Inflammatory macrophage (primary cell): ENCODE results near the gene SLCO2B1.
A peak's percentile ranks its signal among the peaks of the same experiment; 100 is the strongest.

Source experiments
- DNase-seq, 2 donors: peaks; one replicate each; pipeline ENCODE4 v3.0.0-alpha.2; 2020 to 2022

The SLCO2B1 gene

GRCh38 chr11:75195167-75195962 is 44.5 kb downstream of the SLCO2B1 start:
- DNase-seq, result peak; percentile 86 to 92

GRCh38 chr11:75196426-75196825 is 45.5 kb downstream of the SLCO2B1 start:
- DNase-seq, result no peak

- DNase-seq, result no peak
Measured at GRCh38 chr11:75197512-75198277, 46.8 kb downstream of the SLCO2B1 start.

- DNase-seq, result no peak
Measured at GRCh38 chr11:75198278-75198973, 47.5 kb downstream of the SLCO2B1 start.

DNA sequence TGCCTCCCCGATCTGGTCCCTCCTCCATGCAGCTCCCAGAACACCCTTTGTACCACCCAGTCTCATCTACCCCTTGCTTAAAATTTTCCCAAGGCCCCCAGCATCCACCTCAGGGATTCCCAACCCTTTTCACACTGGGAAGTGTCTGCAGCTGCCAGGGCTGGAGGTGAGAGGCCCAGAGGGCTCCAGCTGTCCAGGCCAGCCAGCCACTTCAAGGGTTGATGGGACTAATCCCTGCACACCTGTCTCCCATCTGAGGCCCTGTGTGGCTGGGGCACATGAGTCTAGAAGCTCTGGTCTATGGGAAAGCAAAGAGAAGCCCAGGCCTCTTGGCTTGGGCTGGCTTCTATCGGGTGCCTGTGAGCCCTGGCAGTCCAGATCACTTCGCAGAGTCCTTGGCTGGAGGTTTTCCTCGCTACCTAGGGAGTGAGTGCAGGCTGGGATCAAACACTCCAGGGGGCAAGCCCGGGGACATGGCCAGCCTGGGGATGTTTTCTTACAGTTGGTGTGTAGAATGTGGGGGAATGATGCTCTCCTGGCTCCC is 48.6 kb downstream of the SLCO2B1 start:
- DNase-seq, result no peak

- no peak for DNase-seq
Measured at GRCh38 chr11:75200051-75200450, 49.1 kb downstream of the SLCO2B1 start.

DNA sequence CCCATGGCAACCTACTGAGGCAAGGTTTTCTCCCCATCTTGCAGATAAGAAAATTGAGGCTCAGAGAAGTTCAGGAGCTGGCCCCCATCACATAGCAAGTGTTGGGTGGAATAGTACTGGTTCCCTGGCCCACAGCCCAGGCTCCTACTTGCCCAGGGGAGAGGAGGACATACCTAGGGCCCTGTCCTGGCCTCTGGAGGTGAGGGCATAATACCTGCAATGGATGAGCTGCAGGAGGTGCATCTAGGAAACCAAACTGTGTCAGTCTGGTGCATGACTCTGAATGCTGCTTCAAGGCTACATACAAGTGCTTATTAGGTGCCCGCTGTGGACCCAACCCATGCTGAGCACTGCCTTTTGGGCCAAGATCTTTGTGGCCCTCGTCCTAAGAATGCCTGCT is 49.6 kb downstream of the SLCO2B1 start:
- no peak for DNase-seq

DNA sequence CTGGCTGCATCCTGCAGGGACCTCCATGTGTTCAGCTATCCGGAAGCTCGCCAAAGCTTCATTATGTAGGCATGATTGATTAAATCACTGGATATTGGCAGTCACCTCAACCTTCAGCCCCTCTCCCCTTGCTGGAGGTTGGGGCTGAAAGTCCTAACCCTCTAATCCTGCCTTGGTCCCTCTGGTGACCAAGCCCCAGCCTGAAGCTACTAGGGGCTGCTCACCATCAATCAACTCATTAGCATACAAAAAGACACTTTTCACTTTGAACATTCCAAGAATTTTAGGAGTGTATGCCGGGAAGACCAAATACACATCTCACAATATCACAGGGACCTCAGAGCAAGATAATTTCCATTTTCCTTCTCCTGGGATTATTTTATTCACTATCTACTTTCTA is 50.9 kb downstream of the SLCO2B1 start:
- DNase-seq, result no peak

DNA sequence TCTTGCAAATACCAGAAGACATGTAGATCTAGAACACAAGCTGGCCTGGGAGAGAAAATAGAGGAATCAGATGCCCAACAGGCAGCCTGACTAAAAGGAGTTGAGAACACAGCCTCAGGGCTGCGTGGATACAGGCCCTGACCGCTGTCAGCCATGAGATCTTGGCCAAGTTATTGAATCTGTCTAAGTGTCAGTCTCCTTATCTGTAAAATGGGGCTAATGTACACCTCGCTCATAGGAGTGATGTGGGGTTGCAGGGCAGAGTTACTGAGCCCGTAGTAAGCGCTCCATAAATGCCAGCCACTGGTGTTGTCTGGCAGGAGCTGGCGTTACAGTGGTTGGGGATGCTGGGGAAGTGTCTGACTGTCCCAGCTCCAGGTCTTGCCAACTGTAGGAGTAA is 51.3 kb downstream of the SLCO2B1 start:
- no peak for DNase-seq

- DNase-seq, result no peak
Measured at GRCh38 chr11:75203138-75203537, 52.2 kb downstream of the SLCO2B1 start.

DNA sequence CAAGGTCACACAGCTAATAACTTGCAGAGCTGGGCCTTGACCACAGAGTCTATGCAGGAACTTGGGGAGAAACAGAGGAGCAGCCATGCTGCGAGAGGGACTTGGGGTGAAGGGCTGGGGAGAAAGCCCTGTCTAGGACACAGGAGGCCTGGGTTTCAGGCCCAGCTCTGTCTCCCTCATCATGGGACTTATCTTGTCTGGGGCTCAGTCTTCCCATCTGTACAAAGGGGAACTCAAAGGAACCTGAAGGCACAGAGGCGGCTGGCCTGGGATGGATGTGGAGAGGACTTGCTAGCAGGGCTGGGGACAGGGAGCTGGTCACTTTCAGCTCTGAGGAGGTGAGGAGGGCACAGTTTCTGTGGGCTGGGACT is 52.7 kb downstream of the SLCO2B1 start:
- DNase-seq, result no peak

DNA sequence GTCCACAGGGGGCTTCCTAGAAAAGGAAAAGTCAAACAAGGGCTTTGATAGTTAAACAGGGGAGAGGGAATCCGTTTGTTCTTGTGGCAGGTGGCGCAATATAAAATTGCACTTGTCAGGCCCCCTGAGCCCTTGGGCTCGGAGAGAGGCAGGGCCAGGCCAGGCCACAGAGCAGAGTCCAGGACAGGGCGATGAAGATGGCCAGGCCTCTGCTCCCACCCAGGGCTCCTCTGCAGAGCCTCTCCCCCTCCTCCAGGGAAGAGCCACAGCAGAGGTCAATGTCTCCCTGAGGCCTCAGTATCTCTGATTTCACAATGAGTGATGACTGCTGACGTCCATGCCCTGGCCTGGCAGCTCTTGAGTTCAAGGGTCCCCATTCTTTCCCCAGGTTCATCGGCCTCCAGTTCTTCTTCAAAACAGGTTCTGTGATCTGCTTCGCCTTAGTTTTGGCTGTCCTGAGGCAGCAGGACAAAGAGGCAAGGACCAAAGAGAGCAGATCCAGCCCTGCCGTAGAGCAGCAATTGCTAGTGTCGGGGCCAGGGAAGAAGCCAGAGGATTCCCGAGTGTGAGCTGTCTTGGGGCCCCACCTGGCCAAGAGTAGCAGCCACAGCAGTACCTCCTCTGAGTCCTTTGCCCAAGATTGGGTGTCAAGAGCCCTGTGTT is 53.2 kb downstream of the SLCO2B1 start:
- no peak for DNase-seq

- DNase-seq, result peak; percentile 89 to 90
Measured at GRCh38 chr11:75204685-75205563, 54.0 kb downstream of the SLCO2B1 start.

GRCh38 chr11:75205564-75206020 is 54.7 kb downstream of the SLCO2B1 start:
- no peak for DNase-seq

DNA sequence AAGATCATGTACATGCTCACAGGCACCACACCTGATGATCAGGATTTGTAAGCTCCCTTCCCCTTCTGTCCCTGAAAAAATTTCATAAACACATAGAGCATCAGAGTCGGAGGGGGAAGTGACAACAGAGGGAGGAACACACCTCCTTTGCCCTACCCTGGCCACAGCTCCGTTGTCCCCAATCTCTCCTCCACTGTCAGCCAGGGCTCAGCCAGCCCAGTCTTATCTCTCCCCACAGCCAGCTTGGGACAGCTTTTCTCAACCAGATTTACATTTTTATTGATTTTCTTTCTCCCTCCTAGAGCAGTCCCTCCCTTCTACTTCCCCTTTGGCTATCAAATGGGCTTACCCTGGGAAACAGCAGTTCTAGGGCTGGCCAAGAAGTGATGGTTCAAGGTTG is 57.5 kb downstream of the SLCO2B1 start:
- peak in 1 of 2 donors; percentile 14 for DNase-seq

DNA sequence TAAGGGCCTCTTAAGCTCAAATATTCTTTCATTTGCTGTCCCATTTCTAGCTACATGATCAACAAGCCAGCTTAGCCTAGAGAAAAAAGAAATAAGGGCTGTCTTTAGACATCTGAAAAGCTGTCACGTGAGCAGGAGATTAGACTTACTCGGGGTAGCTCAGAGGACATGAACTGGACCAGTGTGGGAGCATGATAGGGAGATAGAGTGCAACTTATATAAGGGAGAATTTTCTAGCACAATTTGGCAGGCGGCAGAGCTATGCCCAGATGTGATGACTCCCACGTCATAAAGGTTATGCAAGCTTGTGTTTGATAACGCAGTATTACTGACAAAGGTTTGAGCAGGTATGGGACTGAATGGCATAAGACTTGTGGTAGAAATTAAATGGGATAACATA is 61.5 kb downstream of the SLCO2B1 start:
- no peak for DNase-seq

DNA sequence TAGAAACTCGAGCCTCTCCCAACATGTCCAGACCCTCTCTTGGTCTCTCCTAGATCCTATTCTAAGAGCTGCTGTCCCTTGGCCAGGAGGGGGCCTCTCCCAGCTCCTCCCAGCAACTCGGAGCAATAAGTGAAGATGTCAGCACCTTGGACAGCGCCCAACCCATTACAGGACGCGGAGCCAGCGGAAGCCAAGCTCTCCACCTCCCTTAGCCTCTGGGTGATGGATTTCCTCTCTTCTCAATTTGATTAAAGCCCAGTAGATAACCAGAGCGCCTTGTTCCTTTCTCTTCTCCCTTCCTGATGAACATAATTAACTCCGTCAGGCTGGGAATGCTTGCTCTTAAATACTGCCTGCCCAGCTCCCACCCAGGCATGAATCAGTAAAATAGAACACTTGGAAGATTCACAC is 63.5 kb downstream of the SLCO2B1 start:
- peak; percentile 81 to 88 for DNase-seq

DNA sequence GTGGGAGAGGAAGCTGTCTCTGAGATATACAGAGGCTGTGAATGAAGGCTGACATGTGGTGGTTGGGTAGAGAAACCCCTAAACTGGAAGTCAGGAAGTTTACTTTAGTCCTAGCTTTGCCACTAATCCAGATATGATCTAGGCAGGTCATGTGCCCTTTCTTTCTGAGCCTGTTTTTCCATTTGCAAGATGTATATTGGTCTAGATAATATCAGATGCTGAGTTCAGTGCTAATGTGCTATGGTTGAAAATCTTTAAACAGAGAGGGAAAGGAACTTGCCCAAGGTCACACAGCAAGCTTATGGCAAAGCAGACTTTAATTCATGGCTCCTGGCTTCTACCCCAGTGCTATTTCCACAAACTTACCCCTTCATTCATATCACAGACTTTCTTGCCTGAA is 63.9 kb downstream of the SLCO2B1 start:
- DNase-seq, result no peak

DNA sequence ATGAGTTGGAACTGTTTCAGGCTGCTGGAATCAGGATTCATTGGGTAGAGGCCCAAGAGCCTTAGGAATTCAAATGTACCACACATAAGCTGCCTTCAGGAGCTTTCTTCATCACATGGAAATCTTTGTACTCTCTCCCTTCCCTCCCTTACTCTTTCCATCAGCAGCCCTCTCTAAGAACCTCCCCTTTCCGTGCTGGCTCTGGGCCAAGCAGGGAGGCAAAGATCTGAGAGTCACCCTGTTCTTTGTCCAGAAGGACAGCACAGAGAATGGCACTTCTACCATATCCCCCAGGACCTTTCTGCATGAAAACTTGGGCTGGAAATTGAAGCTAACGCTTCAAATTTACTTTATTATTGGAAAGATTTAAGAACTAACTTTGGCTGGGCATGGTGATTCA is 69.0 kb downstream of the SLCO2B1 start:
- DNase-seq, result no peak

DNA sequence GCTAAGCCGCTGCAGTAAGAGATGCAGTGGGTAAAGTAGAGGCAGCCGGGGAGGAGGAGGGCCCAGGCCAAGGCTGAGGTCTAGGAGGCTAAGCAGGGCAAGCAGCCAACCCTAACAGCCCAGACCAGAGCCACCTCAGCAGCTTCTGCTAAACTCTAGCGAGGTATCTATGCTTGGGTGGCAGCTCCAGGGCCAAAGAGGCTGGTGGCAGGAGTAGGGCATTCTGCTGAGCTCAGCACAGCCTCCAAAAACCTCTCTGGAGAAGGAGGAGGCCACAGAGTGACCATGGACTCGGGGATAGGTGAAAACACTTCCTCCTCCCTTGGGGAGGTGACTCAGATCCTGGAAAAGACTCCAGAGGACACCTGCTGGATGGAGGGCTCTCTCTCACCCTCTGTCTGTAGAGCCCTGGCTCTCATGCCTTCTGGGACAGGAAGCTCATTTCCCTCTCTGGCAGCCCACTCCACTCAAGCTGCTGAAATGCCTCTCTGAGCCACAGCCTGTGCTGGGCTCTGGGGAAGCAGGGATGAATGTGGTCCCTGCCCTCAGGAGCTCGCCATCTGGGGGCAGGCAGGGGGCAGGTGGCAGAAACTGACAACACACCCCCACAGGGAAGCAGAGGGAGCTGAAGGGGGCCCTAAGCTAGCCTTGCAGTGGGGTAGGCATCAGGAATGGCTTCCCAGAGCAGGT is 73.2 kb downstream of the SLCO2B1 start:
- DNase-seq, result no peak

DNA sequence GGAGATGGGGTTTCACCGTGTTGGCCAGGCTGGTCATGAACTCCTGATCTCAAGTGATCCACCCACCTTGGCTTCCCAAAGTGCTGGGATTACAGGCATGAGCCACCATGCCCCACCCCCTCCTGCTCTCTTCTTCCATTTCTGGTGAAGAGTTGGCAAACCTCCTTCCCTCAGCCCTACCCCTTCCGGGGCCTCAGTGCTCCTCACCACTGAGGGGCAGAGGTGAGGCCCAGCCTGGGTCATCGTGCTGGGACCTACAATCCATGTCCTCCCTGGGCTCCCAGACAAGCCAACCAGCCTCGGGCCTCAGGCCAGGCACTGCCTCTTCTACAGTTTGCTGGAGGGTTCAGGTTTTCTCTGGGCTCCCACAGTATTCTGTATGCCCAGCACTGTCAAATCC is 74.9 kb downstream of the SLCO2B1 start:
- DNase-seq, result no peak
